ENCODE results near the gene NEK2.
"Not testable (repeated sequence)": the region's sequence is repeated elsewhere in the genome, so short reads cannot be mapped to it uniquely, and the experiment has no call there.

Gene NEK2

GRCh38 chr1:211675230-211676105 lies at the start of gene NEK2:
NEK2 (minus strand) TSS chr1:211675621; CDS start chr1:211675479, 142 bp downstream.
- DNase-seq (ENCODE audit: low read depth) = peak; percentile 85

DNA sequence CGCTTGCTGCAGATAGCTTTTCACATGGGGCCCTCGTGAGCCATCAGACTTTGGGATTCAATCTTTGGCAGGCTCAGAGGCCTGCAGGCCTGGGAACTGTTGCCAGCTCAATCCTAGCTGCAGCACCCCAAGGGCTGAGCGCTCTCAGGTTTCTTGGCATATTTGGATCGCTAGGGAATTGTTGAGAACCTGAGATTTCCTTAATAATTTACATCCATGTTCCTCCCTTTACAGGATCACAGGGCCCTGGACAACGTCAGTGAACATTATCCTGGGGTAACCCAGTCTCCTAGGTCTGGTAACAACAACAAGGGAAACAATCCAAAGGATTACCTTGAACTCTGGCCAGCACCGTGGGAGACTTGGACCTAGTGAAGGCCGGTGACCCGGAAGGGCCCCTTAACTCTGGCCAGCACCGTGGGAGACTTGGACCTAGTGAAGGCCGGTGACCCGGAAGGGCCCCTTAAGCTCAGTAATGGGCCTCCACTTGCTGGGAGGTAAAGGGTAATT lies 49.3 kb upstream of the NEK2 start:
- DNase-seq (ENCODE audit: low read depth) = no peak

- no peak for DNase-seq (ENCODE audit: low read depth)
Measured at GRCh38 chr1:211723273-211723672, 47.9 kb upstream of the NEK2 start.

DNA sequence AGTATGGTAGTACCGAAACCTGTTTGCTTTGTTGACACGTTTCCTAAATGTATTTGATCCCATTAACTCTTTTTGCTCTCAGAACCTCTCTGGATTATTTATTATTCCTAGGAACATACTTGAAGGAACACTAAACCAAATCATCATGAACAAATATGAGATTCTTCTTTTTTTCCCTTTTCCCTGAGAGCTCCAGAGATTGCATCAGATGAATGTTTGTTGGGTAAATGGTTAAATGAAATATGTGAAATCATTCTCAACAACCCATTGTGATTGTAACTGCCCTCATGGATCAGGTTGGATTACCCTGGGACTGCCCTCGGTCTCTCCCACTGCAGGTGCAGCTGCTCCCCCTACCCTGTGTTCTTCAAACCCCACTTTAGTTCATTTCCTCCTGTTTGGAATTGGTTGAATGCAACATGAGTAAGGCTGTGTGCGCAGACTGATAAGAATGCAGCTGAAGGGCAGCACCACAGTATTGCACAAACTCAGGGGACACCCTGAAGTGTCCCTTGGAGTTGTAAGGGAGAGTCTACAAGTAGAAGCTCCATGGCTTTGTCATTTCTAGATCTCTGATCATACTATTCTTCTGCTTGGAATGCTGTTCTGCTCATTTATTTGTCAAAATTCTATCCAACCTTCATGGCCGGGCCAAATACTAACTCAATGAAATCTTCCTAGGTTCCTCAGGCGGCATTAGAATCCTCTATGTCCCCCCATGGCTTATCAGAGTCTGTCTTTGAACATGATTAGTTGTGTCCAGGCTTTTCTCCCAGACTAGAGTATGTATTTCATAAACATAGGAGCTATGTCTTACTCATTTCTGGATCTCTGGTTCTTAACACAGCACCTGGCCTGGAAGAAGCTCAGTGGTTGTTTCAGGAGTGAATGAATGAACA lies 47.1 kb upstream of the NEK2 start:
- DNase-seq (ENCODE audit: low read depth) = no peak

DNA sequence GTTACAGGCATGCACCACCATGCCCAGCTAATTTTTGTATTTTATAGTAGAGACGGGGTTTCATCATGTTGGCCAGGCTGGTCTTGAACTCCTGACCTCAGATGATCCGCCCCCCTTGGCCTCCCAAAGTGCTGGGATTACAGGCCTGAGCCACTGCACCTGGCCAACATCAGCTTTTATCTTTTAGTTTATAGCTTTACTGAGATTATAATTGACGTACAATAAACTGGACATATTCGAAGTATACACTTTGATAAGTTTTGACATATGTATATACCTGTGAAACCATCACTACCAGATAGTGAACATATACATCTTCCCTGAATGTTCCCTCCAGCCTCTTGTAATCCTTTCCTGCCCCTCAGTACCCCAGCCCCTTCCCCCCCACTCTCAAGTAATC lies 41.1 kb upstream of the NEK2 start:
- DNase-seq (ENCODE audit: low read depth) = not testable (repeated sequence)

- no peak for DNase-seq (ENCODE audit: low read depth)
Measured at GRCh38 chr1:211715971-211716370, 40.5 kb upstream of the NEK2 start.

DNA sequence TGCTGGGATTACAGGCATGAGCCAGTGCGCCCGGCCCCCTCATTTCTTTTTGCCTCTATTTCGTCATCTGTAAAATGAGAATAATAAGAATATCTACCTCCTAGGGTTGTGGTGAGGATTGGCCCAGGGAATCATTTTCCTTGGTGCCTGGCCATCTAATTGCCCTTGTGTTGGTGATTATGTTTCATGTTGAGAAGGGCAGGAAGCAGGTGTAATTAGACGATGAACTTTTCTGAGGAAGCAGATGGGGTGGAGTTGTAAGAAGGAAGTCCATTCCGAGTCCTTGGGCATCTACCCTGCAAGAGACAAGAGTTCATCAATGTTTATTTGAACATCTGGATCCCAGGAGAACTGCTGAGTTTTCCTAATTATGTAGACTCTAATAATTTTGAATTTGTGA lies 38.7 kb upstream of the NEK2 start:
- no peak for DNase-seq (ENCODE audit: low read depth)

DNA sequence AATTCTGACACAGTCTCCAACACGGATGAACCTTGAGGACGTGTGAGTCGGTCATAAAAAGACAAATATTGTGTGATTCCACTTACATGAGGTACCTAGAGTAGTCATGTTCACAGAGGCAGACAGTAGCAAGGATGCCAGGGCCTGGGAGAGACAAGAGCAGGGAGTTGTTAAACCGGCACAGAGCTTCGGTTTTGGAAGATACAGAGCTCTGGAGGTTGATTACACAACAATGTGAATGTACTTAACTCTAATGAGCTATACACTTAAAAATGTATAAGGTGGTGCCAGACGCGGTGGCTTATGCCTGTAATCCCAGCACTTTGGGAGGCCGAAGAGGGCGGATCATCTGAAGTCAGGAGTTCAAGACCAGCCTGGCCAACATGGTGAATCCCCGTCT lies 37.8 kb upstream of the NEK2 start:
- no peak for DNase-seq (ENCODE audit: low read depth)

DNA sequence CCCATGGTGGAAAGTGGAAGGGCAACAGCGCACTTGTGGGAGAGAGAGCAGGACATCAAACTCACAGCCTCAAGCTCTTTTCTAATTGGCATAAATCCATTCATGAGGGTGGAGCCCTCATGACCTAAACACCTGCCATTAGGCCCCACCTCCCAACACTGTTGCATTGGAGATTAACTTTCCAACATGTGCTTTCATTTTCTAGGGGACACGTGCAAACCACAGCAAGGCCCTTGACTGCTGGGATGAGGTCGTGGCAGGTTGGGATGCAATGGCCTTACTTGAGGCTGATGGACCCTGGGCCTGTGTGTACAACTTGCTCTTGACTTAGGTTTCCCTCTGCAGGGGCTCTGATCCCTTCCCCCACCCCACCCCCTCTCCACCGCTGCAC lies 35.9 kb upstream of the NEK2 start:
- DNase-seq (ENCODE audit: low read depth) = no peak

DNA sequence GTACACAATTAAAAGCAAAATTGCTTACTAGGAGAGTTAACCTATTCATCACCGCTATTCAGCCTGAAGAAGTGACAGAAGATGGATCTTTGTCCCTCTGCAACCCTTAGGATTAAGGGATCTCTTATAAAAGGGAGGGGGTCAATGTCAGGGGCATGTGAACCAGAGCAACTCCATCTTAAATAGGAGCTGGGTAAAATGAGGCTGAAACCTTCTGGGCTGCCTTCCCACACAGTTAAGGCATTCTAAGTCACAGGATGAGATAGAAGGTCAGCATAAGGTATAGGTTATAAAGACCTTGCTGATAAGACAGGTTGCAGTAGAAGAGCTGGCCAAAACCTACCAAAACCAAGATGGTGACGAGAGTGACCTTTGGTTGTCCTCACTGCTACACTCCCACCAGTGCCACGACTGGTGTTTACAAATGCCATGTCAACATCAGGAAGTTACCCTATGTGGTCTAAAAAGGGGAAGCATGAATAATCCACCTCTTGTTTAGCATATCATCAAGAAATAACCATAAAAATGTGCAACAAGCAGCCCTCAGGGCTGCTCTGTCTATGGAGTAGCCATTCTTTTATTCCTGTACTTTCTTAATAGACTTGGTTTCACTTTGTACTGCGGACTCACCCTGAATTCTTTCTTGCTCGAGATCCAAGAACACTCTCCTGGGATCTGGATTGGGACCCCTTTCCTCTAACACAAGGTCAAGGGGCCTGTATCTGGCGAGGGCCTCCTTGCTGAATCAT lies 35.3 kb upstream of the NEK2 start:
- DNase-seq (ENCODE audit: low read depth) = no peak

GRCh38 chr1:211708926-211709325 lies 33.5 kb upstream of the NEK2 start:
- no peak for DNase-seq (ENCODE audit: low read depth)

DNA sequence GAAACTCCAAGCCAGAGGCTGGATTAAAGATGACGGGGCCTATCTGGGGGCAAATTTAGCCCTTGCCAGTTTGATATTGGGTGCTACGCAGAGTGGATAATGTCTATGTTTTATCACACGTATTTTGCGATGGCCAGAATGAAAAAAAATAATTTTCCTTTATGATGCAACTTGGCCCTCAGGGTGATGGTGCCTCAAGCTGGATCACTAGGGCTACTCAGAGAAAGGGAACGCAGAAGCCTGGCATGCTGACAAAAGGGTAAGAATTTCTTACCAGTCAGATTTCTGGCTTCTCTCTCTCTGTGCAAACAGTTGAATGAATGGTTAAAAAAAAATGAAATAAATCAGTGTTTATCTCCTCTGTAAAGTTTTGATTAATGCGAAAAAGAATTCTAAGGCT lies 32.6 kb upstream of the NEK2 start:
- no peak for DNase-seq (ENCODE audit: low read depth)

GRCh38 chr1:211705467-211706091 lies 30.2 kb upstream of the NEK2 start:
- DNase-seq (ENCODE audit: low read depth) = no peak

- no peak for DNase-seq (ENCODE audit: low read depth)
Measured at GRCh38 chr1:211704543-211704942, 29.1 kb upstream of the NEK2 start.

DNA sequence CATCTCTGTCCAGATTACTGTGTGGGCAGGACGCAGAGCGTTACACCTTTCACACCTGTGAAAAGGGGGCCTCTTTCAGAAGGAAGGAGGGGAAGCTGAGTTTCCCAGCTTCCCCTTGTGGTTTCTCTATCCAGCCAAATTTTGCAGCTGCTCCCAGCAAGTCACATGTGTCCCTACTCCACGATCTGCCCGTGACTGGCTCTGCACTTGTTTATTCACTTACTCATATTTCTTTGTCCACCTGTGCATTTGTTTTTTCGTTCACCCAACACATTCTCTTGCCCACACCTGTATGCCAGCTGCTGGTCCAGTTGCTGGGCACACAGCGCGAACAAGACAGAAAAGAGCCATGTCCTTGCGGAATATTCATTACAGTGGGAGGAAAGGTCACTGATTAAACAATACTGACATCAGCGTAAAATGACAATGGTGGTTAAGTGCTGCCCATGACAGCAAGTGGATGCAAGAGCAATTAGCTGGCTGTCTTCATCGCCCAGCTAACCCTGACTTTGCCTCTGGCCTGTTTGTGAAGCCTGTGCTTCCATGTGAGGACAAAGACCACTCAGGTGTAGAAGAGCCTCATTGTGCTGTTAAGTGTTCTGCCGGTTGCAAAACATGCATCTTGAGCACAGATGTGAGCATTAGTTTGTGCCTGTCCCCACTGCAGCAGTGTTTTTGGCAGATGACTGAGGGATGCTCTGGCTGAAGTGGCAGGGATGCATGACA lies 28.6 kb upstream of the NEK2 start:
- DNase-seq (ENCODE audit: low read depth) = no peak

DNA sequence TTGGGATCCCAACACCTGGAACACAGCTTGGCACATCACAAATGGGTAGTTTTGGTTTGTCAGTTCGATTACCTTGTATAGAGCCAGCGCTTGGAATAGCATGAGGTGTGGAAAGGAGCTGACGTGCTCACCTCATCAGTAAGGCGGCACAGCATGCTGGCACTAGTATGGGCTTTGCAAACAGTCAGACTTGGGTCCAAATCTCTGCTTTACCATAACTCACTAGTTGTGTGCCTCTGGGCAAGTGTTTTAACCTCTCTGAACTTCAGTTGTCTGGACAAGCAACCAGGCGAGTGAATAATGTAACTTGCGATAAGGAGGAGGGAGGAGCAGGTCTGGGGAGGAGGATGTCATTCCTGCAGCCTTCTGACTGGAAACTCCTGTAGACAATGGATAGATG lies 26.3 kb upstream of the NEK2 start:
- no peak for DNase-seq (ENCODE audit: low read depth)

- DNase-seq (ENCODE audit: low read depth) = no peak
Measured at GRCh38 chr1:211699059-211699458, 23.6 kb upstream of the NEK2 start.

GRCh38 chr1:211698161-211699026 lies 23.0 kb upstream of the NEK2 start:
- no peak for DNase-seq (ENCODE audit: low read depth)

- no peak for DNase-seq (ENCODE audit: low read depth)
Measured at GRCh38 chr1:211697356-211697755, 21.9 kb upstream of the NEK2 start.

Data from HS-5 (cell line).